Stimulated activated naive CD8-positive, alpha-beta T cell treated with anti-CD3 and anti-CD28 coated beads, Interleukin-15, Interleukin-2, amounts not matched to agents 100 ng/mL and 50 ng/mL, for 24 hours (primary cell): ENCODE results near the gene CSTB.
"Not testable (repeated sequence)": the region's sequence is repeated elsewhere in the genome, so short reads cannot be mapped to it uniquely, and the experiment has no call there.

ENCODE experiments used
- H3K27ac Mint-ChIP-seq: one replicate; pipeline ENCODE4 v1.8.0; 2021; ENCODE audit warnings: mild to moderate bottlenecking, mixed read lengths
- H3K27me3 Mint-ChIP-seq: one replicate; pipeline ENCODE4 v1.8.0; 2021; ENCODE audit warnings: mixed read lengths
- H3K36me3 Mint-ChIP-seq: one replicate; pipeline ENCODE4 v1.8.0; 2021; ENCODE audit warnings: low read depth, mixed read lengths
- H3K4me1 Mint-ChIP-seq: one replicate; pipeline ENCODE4 v1.8.0; 2021; ENCODE audit warnings: low read depth, mixed read lengths
- H3K4me3 Mint-ChIP-seq: one replicate; pipeline ENCODE4 v1.8.0; 2021; ENCODE audit warnings: mild to moderate bottlenecking, mixed read lengths
- H3K9me3 Mint-ChIP-seq: one replicate; pipeline ENCODE4 v1.8.0; 2021; ENCODE audit warnings: mixed read lengths

Gene CSTB, protein sequence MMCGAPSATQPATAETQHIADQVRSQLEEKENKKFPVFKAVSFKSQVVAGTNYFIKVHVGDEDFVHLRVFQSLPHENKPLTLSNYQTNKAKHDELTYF

DNA sequence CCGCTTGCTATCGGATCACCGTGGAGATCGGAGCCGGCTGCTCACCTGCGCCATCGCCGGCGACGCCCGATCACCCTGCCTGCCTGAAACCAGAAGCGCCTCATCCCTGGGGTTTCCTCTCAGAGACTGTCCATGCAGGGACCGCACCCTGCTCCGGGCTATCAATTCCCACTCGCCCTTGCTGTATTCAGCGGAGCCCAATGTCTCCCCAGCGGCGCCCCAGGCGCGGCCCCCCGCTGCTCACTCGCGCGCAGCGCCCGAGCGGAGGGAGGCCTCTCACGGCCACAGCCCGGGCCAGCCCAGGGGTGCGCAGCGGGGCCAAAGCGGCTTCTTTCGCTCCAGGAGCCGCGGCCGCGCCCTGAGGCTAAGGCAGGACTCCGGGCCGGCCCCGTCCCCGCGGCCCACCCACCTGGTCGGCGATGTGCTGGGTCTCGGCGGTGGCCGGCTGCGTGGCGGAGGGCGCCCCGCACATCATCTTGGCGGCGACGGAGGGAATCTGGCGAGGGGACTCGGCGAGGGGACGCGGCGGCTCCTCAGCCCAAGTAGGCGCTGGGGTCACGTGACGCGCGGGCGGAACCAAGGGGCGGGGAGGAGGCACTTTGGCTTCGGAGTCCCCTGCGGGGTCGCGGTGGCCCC is at the start of gene CSTB:
Gene CSTB (minus strand): TSS at position 514 of the 636 bp plus-strand sequence. CDS start 39 bp downstream, at position 475.
- Mint-ChIP-seq H3K27me3 (no peaks in the 10 kb centered on the region), H3K9me3 (no peaks in the 10 kb centered on the region), H3K4me3 (peak within 1 kb of the TSS; percentile 89), H3K4me1 (peaks cover 41% of the 10 kb centered on the region), H3K27ac (peak within 1 kb of the TSS; percentile 75), H3K36me3 (peaks cover 23% of the 10 kb centered on the region)

DNA sequence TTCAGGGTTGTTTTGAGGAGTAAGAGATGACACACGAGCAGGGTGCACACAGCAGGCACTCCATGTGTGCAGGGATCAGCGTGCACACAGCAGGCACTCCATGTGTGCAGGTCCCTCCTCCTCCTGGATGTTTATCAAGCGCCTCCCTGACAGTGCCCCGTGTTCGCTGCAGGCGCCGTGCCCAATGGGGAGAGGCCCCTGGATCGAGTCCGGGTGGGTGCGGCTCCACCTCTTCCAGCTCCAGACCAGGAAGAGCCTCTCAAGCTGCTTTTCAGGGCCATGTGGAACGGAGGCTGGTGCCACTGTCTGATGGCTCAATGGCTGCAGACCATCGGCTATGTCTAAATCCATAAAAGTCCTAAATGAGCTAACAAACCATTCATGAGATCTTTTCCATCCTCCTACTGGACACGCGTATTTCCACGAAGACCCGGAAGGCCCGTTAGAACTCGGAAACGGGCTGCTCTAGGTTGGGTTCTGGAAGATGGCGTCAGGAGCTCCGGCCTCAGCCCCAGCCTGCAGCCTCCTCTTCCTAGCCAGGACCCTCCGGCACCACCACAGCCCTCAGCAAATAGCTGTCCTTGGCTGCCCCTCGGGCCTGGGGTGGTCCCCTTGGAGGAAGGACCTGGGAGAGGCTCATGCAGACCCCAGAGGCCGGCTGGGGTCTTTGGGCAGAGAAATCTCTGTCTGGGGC is 49.3 kb upstream of the CSTB start:
- no peaks in the 10 kb centered on the region for H3K9me3 Mint-ChIP-seq
- H3K36me3 Mint-ChIP-seq = no peaks in the 10 kb centered on the region
- no peak overlapping the region for H3K27ac Mint-ChIP-seq
- no peaks in the 10 kb centered on the region for H3K4me1 Mint-ChIP-seq
- H3K27me3 Mint-ChIP-seq = peaks cover 11% of the 10 kb centered on the region
- H3K4me3 Mint-ChIP-seq = no peak overlapping the region

DNA sequence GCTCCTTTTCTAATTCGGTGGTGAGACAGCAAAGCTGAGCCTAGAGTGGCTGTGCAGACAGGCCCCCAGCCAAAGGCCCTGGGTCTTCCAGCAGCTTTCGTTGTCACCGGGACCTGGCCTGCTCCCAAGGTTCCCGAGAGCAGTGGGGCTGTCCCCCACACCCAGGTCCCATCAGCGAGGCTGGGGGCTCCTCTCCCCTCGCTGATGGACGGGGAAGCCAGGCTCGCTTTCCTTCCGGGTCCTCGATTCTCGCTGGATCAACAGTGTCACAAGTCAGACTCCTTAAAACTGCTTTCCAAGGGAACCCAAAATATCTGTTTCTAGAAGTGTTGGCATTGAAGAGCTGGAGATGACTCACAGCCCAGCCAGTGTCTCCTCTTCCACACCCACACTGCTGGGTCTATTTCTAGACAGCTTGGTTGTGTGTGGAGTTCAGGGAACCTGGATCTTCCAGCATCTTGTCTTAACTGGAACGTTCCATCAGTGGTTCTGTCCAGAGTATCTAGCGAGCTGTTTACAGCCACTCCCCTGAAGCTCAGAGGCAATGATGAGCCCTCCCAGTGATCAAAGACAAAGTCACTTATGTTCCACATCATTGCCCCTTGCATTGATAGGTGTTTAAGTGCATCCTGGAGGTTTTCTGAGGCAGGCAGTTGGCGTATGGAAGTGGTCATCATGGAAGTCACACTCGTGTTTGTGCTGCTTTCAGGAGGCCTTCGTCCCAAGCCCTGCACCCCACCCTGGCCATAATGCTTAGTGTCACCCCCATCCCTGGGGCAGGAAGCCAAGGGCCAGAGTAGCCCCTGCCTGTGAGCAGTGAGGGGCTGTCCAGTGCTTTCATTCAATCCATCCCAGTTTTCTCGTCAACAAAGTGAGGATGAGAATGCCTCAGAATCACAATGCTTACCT is 48.5 kb upstream of the CSTB start:
- Mint-ChIP-seq H3K4me3 (no peak overlapping the region), H3K36me3 (no peaks in the 10 kb centered on the region), H3K27ac (no peak overlapping the region), H3K9me3 (no peaks in the 10 kb centered on the region), H3K27me3 (peaks cover 5% of the 10 kb centered on the region), H3K4me1 (no peaks in the 10 kb centered on the region)

DNA sequence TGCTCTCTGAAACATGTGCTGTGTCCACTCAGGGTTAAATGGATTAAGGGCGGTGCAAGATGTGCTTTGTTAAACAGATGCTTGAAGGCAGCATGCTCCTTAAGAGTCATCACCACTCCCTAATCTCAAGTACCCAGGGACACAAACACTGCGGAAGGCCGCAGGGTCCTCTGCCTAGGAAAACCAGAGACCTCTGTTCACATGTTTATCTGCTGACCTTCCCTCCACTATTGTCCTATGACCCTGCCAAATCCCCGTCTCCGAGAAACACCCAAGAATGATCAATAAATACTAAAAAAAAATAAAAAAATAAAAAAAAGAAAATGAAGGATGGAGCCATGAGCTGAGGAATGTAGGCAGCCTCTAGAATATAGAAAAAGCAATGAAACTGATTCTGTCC is 46.6 kb upstream of the CSTB start:
- H3K27me3 Mint-ChIP-seq, H3K36me3 Mint-ChIP-seq, H3K27ac Mint-ChIP-seq, H3K4me3 Mint-ChIP-seq, H3K9me3 Mint-ChIP-seq, H3K4me1 Mint-ChIP-seq: not testable (repeated sequence)

DNA sequence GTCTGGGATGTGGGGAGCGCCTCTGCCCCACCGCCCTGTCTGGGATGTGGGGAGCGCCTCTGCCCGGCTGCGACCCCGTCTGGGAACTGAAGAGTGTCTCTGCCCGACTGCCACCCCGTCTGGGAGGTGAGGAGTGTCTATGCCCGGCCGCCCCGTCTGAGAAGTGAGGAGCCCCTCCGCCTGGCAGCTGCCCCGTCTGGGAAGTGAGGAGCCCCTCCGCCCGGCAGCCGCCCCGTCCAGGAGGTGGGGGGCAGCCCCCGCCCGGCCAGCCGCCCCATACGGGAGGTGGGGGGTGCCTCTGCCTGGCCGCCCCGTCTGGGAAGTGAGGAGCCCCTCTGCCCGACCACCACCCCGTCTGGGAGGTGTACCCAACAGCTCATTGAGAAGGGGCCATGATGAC is 46.1 kb upstream of the CSTB start:
- H3K27ac Mint-ChIP-seq, H3K36me3 Mint-ChIP-seq, H3K9me3 Mint-ChIP-seq, H3K27me3 Mint-ChIP-seq, H3K4me1 Mint-ChIP-seq, H3K4me3 Mint-ChIP-seq: not testable (repeated sequence)

DNA sequence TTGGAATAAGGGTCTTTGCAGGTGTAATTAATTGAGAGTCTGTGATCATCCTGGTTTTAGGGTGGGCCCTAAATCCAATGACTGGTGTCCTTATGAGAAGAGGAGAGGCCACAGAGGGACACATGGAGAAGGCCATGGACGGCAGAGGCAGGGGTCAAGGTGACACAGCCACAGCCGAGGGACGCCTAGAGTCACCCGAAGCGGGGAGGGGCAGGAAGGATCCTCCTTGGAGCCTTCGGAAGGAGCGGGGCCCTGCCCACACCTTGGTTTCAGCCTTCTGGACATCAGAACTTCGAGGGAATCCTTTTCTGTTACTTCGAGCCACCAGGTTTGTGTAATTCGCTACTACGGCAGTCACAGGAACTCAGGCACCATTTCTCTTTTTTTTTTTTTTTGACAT is 44.4 kb upstream of the CSTB start:
- no peaks in the 10 kb centered on the region for H3K36me3 Mint-ChIP-seq
- no peaks in the 10 kb centered on the region for H3K4me1 Mint-ChIP-seq
- no peak overlapping the region for H3K4me3 Mint-ChIP-seq
- no peak overlapping the region for H3K27ac Mint-ChIP-seq
- H3K27me3 Mint-ChIP-seq = no peaks in the 10 kb centered on the region
- H3K9me3 Mint-ChIP-seq = no peaks in the 10 kb centered on the region

DNA sequence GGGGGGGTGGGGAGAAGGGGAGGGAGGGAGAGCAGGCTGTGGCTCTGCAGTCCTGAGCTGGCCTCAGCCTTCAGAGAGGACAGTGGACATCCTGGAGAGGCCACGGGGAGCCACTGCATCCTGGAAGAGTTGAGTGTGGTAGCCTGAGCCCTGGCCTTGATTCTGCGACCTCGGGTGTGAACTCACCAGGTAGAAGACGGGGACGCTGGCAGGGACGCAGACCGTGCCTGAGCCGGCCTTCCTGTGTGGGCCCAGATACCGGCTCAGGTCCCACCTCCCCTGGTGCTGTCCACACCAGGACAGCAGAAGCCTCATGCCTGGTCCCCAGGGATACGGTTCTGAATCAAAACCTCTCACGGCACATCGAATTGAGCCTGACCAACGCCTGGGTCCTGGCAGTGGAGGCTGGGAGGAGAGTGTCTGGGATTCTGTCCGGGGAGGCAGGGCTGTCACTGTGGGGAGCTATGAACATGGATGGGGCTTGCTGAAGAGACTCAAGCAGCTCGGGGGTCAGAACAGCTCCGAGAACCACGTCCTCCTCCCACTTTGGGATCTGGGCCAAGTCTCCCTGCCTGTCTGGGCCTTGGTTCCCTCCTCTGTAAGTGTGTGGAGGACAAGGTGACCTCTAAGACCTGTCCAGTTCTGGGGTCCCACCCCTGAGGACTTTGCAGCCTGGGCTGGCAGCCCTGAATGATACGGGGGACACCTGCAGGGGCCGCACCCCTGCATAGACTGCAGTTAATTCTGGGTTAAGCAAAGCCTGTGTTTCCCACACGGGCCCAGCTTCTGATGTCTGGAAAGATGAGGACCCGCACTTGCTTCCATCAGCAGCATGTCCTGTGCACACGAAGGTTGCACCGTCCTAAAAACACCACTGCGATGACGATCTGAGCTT is 43.6 kb upstream of the CSTB start:
- peaks cover 2% of the 10 kb centered on the region for H3K4me1 Mint-ChIP-seq
- no peak overlapping the region for H3K27ac Mint-ChIP-seq
- H3K27me3 Mint-ChIP-seq = no peaks in the 10 kb centered on the region
- H3K9me3 Mint-ChIP-seq = no peaks in the 10 kb centered on the region
- H3K4me3 Mint-ChIP-seq = no peak overlapping the region
- H3K36me3 Mint-ChIP-seq = no peaks in the 10 kb centered on the region

DNA sequence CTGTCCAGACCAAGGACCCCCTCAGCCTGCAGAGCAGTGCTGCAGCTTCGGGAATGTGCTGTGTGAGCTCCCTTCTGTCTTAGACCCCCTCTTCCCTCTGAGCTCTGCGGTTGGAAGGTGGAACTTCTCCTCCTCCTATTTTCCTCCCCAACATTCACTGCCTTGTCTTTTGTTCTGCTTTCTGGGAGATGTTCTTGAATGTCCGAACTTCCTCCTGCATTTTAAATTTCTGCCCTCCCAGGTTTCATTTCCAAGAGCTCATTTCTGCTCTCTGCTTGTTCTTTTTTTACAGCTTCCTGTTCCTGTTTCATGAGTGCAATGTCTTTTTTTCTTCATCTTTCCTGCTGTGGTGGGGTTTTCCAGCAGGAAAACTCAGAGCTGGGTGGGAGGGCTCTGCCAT is 42.6 kb upstream of the CSTB start:
- Mint-ChIP-seq H3K4me3 (no peak overlapping the region), H3K27ac (no peak overlapping the region), H3K9me3 (no peaks in the 10 kb centered on the region), H3K4me1 (peaks cover 4% of the 10 kb centered on the region), H3K36me3 (no peaks in the 10 kb centered on the region), H3K27me3 (no peaks in the 10 kb centered on the region)

DNA sequence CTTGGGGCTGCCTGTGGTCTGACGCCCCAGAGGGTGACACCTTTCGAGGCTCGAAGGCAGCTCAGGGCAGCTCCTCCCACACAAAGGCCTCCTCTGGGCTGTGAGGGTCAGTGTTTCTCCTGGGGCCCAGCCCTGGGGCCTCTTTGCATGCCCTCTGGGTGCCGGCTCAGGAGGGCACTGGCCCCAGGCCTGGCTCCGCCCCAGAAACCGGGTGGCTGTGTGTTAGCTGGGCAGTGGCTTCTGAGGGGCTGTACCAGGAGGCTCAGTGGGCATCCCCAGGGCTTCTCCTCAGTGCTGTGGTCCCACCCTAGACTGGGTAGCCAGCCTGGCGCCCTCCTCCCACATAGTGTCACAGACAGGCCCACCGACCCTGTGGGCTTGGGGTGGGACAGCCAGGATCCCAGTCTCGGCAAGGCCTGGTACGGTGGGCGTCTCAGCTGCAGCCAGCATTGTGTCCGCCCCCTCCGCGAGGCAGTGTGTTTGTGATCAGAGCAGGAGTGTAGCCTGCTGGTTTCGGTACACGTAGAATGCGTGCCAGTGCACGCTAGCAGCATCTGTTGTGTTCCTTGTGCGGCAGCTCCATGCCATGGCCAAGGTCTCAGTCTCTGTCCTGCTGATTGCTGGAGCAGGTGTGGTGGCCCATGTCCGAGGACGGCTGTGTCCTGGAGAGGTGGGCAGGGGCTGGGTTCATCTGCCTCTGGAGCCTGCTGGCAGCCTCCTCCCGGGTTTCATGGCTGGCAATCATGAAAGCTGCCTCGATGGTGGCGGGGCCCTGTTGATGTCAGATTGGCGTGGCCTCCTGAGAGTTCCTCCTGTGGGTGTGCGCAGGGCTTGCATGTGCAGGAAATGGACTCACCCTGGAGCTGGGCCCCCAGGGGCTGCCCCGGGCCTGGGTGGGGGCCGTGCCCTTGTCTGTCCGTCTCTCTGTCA is 41.3 kb upstream of the CSTB start:
- H3K36me3 Mint-ChIP-seq = no peaks in the 10 kb centered on the region
- H3K4me3 Mint-ChIP-seq = no peak overlapping the region
- peaks cover 4% of the 10 kb centered on the region for H3K4me1 Mint-ChIP-seq
- no peaks in the 10 kb centered on the region for H3K27me3 Mint-ChIP-seq
- H3K9me3 Mint-ChIP-seq = no peaks in the 10 kb centered on the region
- no peak overlapping the region for H3K27ac Mint-ChIP-seq

DNA sequence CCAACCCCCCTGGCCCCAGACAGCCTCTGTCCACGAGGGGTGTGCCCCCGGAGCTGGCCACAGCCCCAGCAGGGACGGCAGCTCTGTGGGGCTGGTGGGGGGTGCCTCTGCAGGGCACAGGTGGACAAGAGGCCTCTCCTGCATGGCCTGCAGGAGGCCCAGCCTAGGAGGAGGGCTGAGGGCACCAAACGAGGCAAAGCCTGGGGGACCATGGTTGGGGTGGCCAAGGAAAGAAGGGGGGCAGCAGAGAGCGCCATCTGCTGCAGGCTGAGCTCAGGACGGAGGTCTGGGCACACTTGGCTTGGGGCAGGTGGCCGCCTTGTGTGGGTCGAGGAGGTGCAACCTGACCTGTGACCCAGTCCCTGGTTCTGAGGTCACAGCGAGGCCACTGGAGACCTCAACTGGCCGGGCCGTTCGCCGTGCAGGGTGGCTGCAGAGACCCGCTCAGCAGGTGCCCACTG is 40.5 kb upstream of the CSTB start:
- no peak overlapping the region for H3K4me3 Mint-ChIP-seq
- no peaks in the 10 kb centered on the region for H3K27me3 Mint-ChIP-seq
- H3K36me3 Mint-ChIP-seq = no peaks in the 10 kb centered on the region
- H3K27ac Mint-ChIP-seq = no peak overlapping the region
- H3K4me1 Mint-ChIP-seq = peaks cover 4% of the 10 kb centered on the region
- no peaks in the 10 kb centered on the region for H3K9me3 Mint-ChIP-seq

DNA sequence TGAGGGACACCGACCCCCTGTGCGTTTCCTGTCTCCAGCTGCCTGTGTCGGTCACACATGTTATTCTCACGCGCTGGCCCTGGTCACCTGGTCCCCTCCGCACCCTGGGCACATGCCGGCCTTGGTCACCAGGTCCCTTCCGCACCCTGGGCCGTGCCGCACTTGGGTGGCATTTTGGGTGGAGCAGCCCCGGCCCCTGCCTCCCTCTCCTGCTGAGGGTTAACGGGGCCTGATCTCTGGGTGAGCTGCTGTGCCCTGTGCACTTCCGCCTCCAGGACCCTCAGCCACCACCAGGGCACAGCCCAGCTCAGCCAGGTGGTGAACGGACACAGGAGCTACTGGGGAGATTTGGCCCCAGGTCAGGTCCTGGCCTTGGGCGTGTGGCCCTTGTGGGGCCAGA is 39.9 kb upstream of the CSTB start:
- H3K4me1 Mint-ChIP-seq = peaks cover 4% of the 10 kb centered on the region
- H3K27ac Mint-ChIP-seq = no peak overlapping the region
- H3K27me3 Mint-ChIP-seq = no peaks in the 10 kb centered on the region
- H3K9me3 Mint-ChIP-seq = no peaks in the 10 kb centered on the region
- H3K4me3 Mint-ChIP-seq = no peak overlapping the region
- no peaks in the 10 kb centered on the region for H3K36me3 Mint-ChIP-seq

DNA sequence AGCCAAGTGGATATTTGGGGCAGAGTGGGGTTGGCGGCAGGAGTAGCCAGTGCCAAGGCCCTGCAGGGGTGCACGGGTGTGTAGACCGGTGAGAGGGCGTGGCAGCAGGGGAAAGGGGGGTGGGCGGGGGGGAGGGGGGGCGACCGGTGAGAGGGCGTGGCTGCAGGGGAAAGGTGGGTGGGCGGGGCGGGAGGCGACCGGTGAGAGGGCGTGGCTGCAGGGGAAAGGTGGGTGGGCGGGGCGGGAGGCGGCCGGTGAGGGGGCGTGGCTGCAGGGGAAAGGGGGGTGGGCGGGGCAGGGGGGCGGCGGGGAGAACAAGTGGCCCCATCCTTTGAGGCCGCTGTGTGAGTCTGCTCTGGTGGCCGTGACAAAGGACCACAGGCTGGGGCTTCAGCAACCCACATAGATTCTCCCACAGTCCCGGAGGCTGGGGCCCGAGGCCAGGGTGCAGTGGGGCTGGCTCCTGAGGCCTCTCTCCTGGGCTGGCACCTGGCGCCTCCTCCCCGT is 39.1 kb upstream of the CSTB start:
- no peaks in the 10 kb centered on the region for H3K36me3 Mint-ChIP-seq
- no peaks in the 10 kb centered on the region for H3K27me3 Mint-ChIP-seq
- H3K27ac Mint-ChIP-seq = no peak overlapping the region
- no peak overlapping the region for H3K4me3 Mint-ChIP-seq
- peaks cover 9% of the 10 kb centered on the region for H3K4me1 Mint-ChIP-seq
- H3K9me3 Mint-ChIP-seq = no peaks in the 10 kb centered on the region
